GM12878 (cell line): Measurements from ENCODE around the gene H6PD. TPM values are rescaled to one million over a fixed set of nuclear protein-coding genes. Genes with fewer than 3 reads are reported as not detected.

Source experiments
- ATAC-seq: fragments of 200-7000 bp; cut with Tn5 transposase; 3 replicates; pipeline ENCODE4 v1.9.1; 2020; ENCODE audit warnings: mild to moderate bottlenecking, moderate library complexity
- BruUV-seq: library from RNA; stranded (reverse); fragments of 400-500 nt; replicated peaks from 2 replicates; lab custom pipeline; 2021; lab: Mats Ljungman, UMichigan
- CTCF ChIA-PET: fragments of 300-600 bp; sonication (Branson Sonifier 250); formaldehyde crosslinking; extraction: SDS; loops from one replicate; lab custom pipeline; 2021; ENCODE audit warnings: inconsistent platforms; lab: Yijun Ruan, JAX
- POLR2A ChIA-PET: fragments of 350-600 bp; formaldehyde crosslinking; extraction: SDS; loops from one replicate; lab custom pipeline; 2021; ENCODE audit warnings: inconsistent platforms; lab: Charles Lee
- RAD21 ChIA-PET: fragments of 300-600 bp; sonication (Branson Sonifier 250); formaldehyde crosslinking; loops from one replicate; lab custom pipeline; 2023; ENCODE audit warnings: antibody characterized with exemption; ENCODE audit not compliant: unreplicated experiment; lab: Charles Lee
- SMC1A ChIA-PET: fragments of 300-600 bp; sonication (Branson Sonifier 250); formaldehyde crosslinking; loops from one replicate; lab custom pipeline; 2023; ENCODE audit not compliant: unreplicated experiment, uncharacterized antibody; lab: Charles Lee
- DNase-seq: peaks from one replicate; pipeline ENCODE4 v3.0.0-alpha.2; 2011; ENCODE audit warnings: low read depth, low spot score
- FAIRE-seq: peaks from 3 replicates; lab custom pipeline; 2011; peaks lifted over from hg19 to GRCh38; lab: Jason Lieb, UNC
- H2AFZ ChIP-seq: 2 replicates; pipeline ENCODE4 v1.6.0; 2011; ENCODE audit warnings: low read depth, low read length, control low read depth; ENCODE audit not compliant: control insufficient read depth
- H3K27ac ChIP-seq: 2 replicates; pipeline ENCODE4 v1.5.1; 2011; ENCODE audit warnings: control low read depth; ENCODE audit not compliant: control insufficient read depth, insufficient read depth
- H3K27me3 ChIP-seq, 2 experiments: replicated peaks in 1 of 2; 2 replicates each; pipeline versions ENCODE4 v1.6.0 to v1.6.1; 2011; ENCODE audit warnings: low read length in 1 of 2; ENCODE audit not compliant: control insufficient read depth in 2 of 2, insufficient read depth in 2 of 2
- H3K36me3 ChIP-seq, 2 experiments: 2 replicates each; pipeline ENCODE4 v1.5.1; 2011; ENCODE audit warnings: low read length in 1 of 2; ENCODE audit not compliant: control insufficient read depth in 2 of 2, insufficient read depth in 2 of 2
- H3K4me1 ChIP-seq: 2 replicates; pipeline ENCODE4 v1.6.1; 2011; ENCODE audit warnings: mild to moderate bottlenecking, low read length, moderate library complexity, mixed read lengths; ENCODE audit not compliant: control insufficient read depth, insufficient read depth
- H3K4me2 ChIP-seq: 2 replicates; pipeline ENCODE4 v1.6.0; 2011; ENCODE audit warnings: control low read depth; ENCODE audit not compliant: control insufficient read depth, insufficient read depth
- H3K4me3 ChIP-seq: fragments of 200-600 bp; sonication (generic); 2 replicates; pipeline ENCODE4 v1.5.1; 2016
- H3K79me2 ChIP-seq: 2 replicates; pipeline ENCODE4 v1.6.0; 2011; ENCODE audit warnings: low read length; ENCODE audit not compliant: control insufficient read depth, insufficient read depth
- H3K9ac ChIP-seq: 2 replicates; pipeline ENCODE4 v1.8.0; 2011; ENCODE audit warnings: low read length, control low read depth, mixed read lengths; ENCODE audit not compliant: control insufficient read depth, insufficient read depth
- H3K9me3 ChIP-seq: replicated peaks from 3 replicates; pipeline ENCODE4 v1.5.1; 2011; ENCODE audit warnings: mild to moderate bottlenecking, low read length; ENCODE audit not compliant: control insufficient read depth, insufficient read depth
- H4K20me1 ChIP-seq: 2 replicates; pipeline ENCODE4 v1.6.0; 2011; ENCODE audit not compliant: control insufficient read depth, insufficient read depth
- ATF2 ChIP-seq: IDR thresholded peaks from 2 replicates; pipeline ENCODE4 v1.6.1; 2012; ENCODE audit warnings: low read length, inconsistent platforms
- HSF1 ChIP-seq: fragments of 150-350 bp; IDR thresholded peaks from 2 replicates; pipeline ENCODE4 v1.6.1; 2014; ENCODE audit warnings: mild to moderate bottlenecking, low read depth, low read length
- JUNB ChIP-seq: IDR thresholded peaks from 2 replicates; pipeline ENCODE4 v1.6.1; 2016; ENCODE audit warnings: antibody characterized with exemption, mild to moderate bottlenecking
- MEF2A ChIP-seq: IDR thresholded peaks from 2 replicates; pipeline ENCODE4 v1.6.1; 2011; ENCODE audit warnings: low read depth, mild to moderate bottlenecking, low read length, moderate library complexity; ENCODE audit not compliant: insufficient read depth
- MLLT1 ChIP-seq: fragments of 450-650 bp; IDR thresholded peaks from 2 replicates; pipeline ENCODE4 v1.6.1; 2016; ENCODE audit warnings: mild to moderate bottlenecking
- POLR2A ChIP-seq: IDR thresholded peaks from 2 replicates; pipeline ENCODE4 v1.6.1; 2011; ENCODE audit warnings: low read depth, mild to moderate bottlenecking, low read length
- RELB ChIP-seq: fragments of 450-650 bp; IDR thresholded peaks from 2 replicates; pipeline ENCODE4 v1.6.1; 2017; ENCODE audit warnings: low read depth, mild to moderate bottlenecking, moderate library complexity
- SMARCA5 ChIP-seq: fragments of 450-650 bp; IDR thresholded peaks from 2 replicates; pipeline ENCODE4 v1.6.1; 2017; ENCODE audit warnings: mild to moderate bottlenecking
- TCF3 ChIP-seq: IDR thresholded peaks from 2 replicates; pipeline ENCODE4 v1.6.1; 2012; ENCODE audit warnings: low read depth, mild to moderate bottlenecking, low read length, borderline replicate concordance; ENCODE audit not compliant: insufficient read depth
- ZNF384 ChIP-seq: IDR thresholded peaks from 2 replicates; pipeline ENCODE4 v1.6.1; 2012; ENCODE audit warnings: low read depth, mild to moderate bottlenecking, low read length, improper control_type of control experiment, borderline replicate concordance
- ZNF687 ChIP-seq: fragments of 450-650 bp; IDR thresholded peaks from 2 replicates; pipeline ENCODE4 v1.6.1; 2017; ENCODE audit warnings: mild to moderate bottlenecking, moderate library complexity
- WGBS: methylation state at CpG from one replicate; pipeline ENCODE4 v1.1.6; 2016; ENCODE audit warnings: low lambda C conversion rate; ENCODE audit not compliant: insufficient replicate concordance, insufficient coverage; ENCODE audit errors: missing lambda C conversion rate; 5-methylcytosine and 5-hydroxymethylcytosine counted together
- in situ Hi-C: fragments of 300-500 bp; cut with MboI; formaldehyde crosslinking; loops from 9 replicates; pipeline ENCODE4 v1.14.3; 2018; ENCODE audit warnings: mixed read lengths
- intact Hi-C: fragments of 100-400 bp; cut with micrococcal nuclease; formaldehyde crosslinking; loops from one replicate; pipeline ENCODE4 v1.14.2; 2022; ENCODE audit not compliant: unreplicated experiment
- polyA plus RNA-seq, 11 experiments: library from polyadenylated mRNA; depleted of rRNA in 4 of 11; unstranded in 6 of 11; stranded (reverse) in 5 of 11; fragments of >200 nt; fragmentation: Nextera tagmentation in 4 of 11; fragmentation: Illumina TruSeq in 1 of 11; extraction: Ambion mirVana in 4 of 11; extraction: Trizol in 1 of 11; gene quantifications; 1 replicate in 1 of 11; 2 replicates in 10 of 11; pipeline versions ENCODE4 v1.2.1 to v1.2.3, GENCODE V29; 2011 to 2016; ENCODE audit warnings: inconsistent platforms in 2 of 11, missing spikeins in 2 of 11, low read depth in 1 of 11
- total RNA-seq, 4 experiments: library from RNA; depleted of rRNA in 3 of 4; stranded (reverse); fragments of >200 nt in 3 of 4; fragmentation: Illumina TruSeq in 1 of 4; extraction: Trizol in 1 of 4; gene quantifications; 2 replicates each; pipeline versions ENCODE4 v1.2.1 to v1.2.3, GENCODE V29; 2013 to 2021

Gene H6PD
- total and polyA plus RNA-seq, 10 of the 15 experiments (the other 5 are each of a cell fraction or from before 2014, with no cell fraction given): 1.2 to 20.7 (median 7.7) TPM

GRCh38 chr1:9270290-9270883 lies 35.8 kb downstream of the H6PD start:
- BruUV-seq: no TSS peak
- H3K36me3 ChIP-seq: no peaks in the 10 kb centered on the region
- SMC1A ChIA-PET: interaction anchor here (1.0 to 2.9 kb wide), 6 partner anchors 20 to 220 kb away, joined by 3 to 13 read pairs (median 3); no protein-coding TSS in a partner anchor
- POLR2A ChIA-PET: interaction anchor here (0.6 kb wide), 1 partner anchor 68 kb away, joined by 3 read pairs; no protein-coding TSS in a partner anchor
- no peak overlapping the region for H2AFZ ChIP-seq
- no peak overlapping the region for H3K4me3 ChIP-seq
- intact Hi-C loops: no loop called here
- no peaks in the 10 kb centered on the region for H3K79me2 ChIP-seq
- no peaks in the 10 kb centered on the region for H3K27me3 ChIP-seq
- DNase-seq (no peak), ATAC-seq (no peak), FAIRE-seq (no peak)
- RAD21 ChIA-PET: interaction anchor here (0.7 to 4.4 kb wide), 5 partner anchors 11 to 222 kb away, joined by 3 to 44 read pairs (median 5); no protein-coding TSS in a partner anchor
- H3K9me3 ChIP-seq: no peaks in the 10 kb centered on the region
- CTCF ChIA-PET: interaction anchor here (1.0 to 4.2 kb wide), 3 partner anchors 19 to 222 kb away, joined by 4 to 52 read pairs (median 7); no protein-coding TSS in a partner anchor
- in situ Hi-C loops: no loop called here
- no peak overlapping the region for H3K9ac ChIP-seq
- no peak overlapping the region for H3K4me2 ChIP-seq
- H4K20me1 ChIP-seq: no peaks in the 10 kb centered on the region; the same call in 1 of the 2 replicates
- WGBS: 73% methylated on average over 12 of the region's 15 CpGs
- no peak overlapping the region for H3K27ac ChIP-seq
- H3K4me1 ChIP-seq: peaks cover 3% of the 10 kb centered on the region; the same call in 1 of the 2 replicates
- TF ChIP-seq MEF2A: no peak
- TF ChIP-seq HSF1: no peak
- TF ChIP-seq ZNF687: no peak
- TF ChIP-seq ATF2: no peak
- TF ChIP-seq POLR2A: no peak
- TF ChIP-seq SMARCA5: no peak
- TF ChIP-seq JUNB: no peak
- no peak for TF ChIP-seq MLLT1
- TF ChIP-seq ZNF384: no peak
- no peak for TF ChIP-seq RELB
- no peak for TF ChIP-seq TCF3
